Left kidney (tissue), 2 donors: ENCODE results near the gene CSNK1A1L. TPM values are rescaled to one million over a fixed set of nuclear protein-coding genes. Genes with fewer than 3 reads are reported as not detected.

Source experiments
- DNase-seq: peaks from one replicate; pipeline ENCODE4 v3.0.0-alpha.2; 2013
- polyA plus RNA-seq: library from polyadenylated mRNA; unstranded; fragments of 120-200 nt; gene quantifications from one replicate; pipeline ENCODE4 v1.2.1, GENCODE V29; 2013; ENCODE audit not compliant: insufficient read length

Gene CSNK1A1L
- polyA plus RNA-seq, 1 donor = 0.15 TPM

DNA sequence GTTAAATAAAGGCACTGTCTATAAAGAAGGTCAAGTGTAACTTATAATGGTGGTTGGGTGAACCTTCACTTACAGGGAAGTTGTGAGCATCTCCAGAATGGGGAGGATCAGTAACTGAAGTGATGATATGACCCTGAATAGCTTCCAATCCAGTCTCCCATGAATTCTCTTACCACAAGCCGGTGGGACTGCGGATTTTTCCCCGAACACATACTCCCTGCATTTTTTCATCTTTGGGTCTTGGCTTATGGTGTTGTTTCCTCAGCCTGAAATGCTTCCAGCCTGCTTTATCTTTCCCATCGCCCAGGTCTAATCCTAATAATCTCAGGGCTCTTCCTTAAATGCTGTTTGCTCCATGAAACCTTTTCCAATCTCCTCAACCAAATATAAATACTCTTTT lies 2.0 kb upstream of the CSNK1A1L start:
- DNase-seq = no peak

DNA sequence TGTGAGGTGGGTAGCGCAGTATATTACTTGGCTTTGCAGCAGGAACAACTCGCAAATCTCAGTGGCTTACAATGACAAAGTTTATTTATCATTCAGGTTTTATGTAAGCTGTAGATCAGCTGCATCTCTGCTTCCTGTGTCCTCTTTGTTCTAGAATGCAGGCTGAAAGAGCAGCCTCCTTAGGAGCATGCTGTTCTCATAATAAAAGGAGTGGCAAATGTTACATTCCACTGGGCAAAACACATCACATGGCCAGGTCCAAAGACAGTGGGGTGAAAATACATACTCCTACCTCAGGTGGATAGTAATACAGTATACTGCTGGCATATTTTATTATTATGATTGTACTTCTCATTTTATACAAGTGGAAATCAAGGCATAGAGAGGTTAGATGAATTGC lies 1.2 kb upstream of the CSNK1A1L start:
- DNase-seq = no peak

DNA sequence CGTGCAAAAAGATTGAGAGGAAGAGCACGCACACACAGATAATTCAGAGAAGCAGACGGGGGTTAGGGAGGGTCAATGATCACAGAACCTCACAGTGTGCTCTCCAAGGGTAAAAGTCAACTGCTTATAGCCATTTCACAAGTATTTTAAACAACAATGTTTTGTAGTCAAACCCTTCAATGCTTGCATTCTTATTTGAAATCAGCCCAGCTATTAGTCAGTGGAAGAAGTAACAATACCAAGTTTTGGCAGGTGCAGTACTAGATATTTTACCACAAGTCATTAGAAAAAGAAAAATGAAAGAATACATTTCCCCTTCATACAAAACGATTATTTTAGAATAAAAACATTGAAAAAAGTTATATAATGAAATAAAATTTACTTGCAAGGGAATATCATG lies 2.6 kb downstream of the CSNK1A1L start:
- DNase-seq = no peak

DNA sequence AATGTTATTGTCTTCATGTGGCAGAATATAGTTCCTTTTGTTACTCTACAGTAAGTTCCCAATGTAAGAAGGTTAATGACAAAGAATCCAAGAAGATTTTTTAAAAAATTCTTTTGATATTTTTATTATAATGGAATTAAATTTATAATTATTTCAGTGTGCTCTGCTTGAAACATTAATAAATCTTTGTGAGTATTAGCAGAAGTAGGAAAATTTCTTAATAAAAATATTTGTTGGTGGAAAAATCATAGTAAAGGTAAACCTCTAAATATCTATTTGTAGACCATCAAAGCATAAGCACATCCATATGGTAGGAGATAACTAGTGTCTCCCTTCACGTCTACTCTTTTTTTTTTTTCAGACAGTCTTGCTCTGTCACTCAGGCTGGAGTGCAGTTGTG lies 4.3 kb downstream of the CSNK1A1L start:
- no peak for DNase-seq

DNA sequence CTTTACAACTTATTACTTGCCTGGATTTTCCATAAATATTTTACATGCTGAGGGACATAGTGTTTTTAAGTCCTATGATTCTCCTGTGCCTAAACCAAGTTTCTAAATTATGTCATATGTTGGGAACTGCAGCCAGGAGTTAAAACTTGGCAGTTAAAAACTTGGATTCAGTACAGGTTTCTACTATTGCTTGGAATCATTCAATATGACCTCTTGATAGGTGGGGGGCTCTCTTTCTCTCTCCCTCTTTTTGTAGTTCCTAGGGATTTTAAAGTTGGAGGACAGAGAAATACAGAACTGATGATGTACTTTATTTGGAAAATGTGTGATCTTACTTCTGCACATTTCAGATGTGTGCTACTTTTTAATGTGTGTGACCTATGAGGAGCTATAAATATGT lies 4.7 kb downstream of the CSNK1A1L start:
- no peak for DNase-seq

DNA sequence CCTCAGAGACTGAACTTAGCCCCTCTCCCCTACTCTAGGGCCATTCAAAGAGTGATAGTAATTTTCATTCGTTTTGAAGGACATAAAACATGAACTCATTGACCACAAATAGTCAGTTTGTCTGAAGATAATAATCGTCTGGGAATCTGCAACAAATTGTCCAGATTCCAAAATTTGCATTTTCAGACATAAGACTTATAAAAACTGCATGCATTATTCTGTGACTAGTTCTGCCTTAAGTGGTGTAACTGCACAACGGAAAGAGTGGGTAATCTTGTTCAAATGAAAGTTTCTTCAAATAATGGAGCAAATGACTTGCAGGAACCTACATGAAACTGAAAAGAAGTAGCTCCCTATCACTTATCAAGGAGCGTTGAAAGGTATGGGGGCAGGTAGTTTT lies 8.4 kb downstream of the CSNK1A1L start:
- no peak for DNase-seq

DNA sequence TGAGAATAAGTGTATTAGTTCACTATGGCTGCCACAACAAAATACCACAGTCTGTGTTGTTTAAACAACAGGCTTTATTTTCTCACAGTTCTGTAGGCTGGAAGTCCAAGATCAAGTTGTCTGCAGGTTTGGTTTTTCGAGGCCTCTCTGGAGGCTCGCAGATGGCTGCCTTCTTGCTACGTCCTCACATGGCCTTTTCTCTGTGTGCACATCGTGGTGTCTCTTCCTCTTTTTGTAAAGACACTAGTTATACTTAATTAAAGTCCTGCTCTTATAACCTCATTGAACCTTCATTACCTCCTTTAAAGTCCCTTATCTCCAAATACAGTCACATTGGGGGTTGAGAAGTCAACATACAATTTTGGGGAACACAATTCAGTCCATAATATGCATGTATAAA lies 10.6 kb downstream of the CSNK1A1L start:
- no peak for DNase-seq

DNA sequence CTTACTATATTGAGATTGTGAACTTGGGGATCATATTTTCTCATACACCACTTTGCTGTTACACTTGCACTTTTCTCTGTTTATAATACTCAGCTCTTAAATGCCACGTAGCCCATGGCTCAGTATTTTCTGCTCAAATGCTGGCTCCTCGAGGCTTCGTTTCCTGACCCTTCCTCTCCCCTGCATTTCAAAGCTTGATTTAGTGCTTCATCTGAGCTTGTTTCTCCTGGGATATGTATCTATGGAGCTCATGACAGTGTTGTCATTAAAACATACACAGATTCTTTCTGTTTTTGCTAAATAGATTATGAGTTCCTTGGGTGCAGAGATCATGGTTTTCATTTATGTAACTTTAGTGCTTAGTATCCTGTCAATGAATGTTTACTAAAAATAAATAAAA lies 11.4 kb downstream of the CSNK1A1L start:
- DNase-seq = no peak

DNA sequence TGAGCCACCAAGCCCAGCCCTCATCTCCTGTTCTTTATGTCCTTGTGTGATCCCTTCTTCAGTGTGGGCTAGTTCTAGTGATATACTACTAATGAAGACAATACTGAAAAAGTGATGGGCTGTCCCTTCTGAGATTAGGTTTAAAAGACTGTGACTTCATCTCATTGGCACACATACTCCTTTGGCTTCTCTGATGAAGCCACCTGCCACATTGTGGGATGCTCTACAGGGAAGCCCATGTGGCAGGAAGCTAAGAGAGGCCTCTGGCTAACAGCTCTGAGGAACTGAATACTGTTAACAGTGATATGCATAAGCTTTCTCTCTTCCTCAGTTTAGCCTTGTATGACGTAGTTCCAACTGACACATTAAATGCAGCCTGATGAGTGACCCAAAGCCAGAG lies 13.6 kb downstream of the CSNK1A1L start:
- no peak for DNase-seq

DNA sequence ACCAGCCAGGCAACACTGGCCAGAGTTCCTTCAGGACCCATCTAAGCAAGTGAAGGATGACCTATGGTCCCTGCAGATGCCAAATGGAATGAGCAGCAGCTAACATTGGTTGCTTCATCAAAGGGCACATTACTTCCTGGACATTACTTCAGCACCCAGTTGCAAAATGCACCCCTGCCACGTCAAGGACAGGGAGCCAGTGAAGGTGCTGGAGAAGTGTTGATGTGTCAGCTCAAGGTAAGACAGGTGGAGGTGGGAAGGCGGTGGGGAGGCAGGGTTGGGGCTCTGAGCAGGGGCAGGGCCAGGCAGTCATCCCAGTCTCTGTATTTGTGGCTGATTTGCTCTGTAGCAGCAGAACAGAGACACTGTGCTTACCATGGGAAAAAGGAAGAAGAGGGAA lies 14.6 kb downstream of the CSNK1A1L start:
- no peak for DNase-seq

DNA sequence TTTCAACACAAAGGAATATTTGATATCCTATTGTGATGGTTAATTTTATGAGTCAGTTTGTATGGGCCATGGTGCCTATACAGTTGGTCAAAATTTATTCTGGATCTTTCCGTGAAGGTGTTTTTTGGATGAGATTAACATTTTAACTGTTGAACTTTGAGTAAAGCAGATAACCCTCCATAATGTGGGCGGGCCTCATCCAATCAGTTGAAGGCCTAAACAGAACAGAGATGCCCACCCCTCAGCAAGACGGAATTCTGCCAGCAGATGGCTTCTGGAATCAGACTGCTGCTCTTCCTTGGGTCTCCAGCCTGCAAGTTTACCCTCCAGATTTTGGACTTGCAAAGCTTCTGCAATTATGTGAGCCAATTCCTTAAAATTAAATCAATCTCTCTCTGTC lies 16.0 kb downstream of the CSNK1A1L start:
- no peak for DNase-seq

DNA sequence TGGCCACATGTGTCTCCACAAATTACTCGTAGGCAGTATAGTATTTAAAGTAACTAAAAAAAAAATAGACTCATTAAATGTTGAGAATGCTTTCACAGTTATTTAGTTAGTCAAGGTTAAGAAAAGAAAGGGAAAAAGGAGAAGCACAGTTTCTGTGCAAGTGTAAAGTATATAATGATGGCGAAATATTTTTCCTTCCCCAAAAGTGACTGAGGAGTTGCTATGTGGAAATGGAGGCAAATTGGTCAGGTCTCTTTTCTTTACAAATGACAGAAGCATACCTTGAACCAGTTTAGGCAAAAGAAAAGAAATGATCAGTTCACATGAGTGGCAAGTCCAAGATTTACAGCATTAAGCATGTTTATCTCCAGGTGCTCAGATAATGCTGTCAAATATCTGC lies 18.0 kb downstream of the CSNK1A1L start:
- no peak for DNase-seq

DNA sequence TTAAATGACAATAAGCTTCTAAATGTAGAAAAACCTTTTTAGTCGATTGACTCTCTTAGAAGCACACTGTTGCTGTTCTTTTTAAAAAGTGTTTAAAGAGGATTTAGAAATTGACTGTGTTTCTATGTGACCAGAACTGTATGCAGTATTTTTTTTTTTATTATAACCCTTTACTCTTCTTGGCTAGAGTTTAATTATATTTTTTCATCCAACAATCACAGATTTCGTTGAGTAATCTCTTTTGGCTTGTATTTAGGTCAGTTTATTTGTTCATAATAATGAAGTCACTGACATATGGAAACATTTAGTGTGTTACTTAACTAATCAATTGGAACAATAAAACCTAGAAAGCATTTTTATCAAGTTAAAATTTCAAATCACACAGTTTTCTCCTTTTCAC lies 19.9 kb downstream of the CSNK1A1L start:
- no peak for DNase-seq

DNA sequence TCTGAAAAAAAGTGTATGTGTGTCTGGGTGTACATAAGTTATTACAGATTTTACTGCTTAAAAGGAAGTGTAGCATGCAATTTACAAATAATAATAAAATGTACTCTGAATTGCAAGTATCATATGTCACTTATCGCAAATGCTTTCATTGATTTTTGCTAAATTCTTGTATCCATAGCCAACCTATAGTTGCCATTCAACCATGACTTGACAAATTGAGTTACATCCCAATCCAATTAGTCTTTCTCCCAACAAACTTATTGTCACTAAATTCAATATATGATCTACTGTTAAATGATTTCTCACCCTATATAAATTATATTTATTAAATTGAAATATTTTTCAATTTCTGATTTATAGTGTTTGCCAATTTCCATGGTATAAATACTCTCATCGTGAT lies 28.6 kb downstream of the CSNK1A1L start:
- DNase-seq = no peak

DNA sequence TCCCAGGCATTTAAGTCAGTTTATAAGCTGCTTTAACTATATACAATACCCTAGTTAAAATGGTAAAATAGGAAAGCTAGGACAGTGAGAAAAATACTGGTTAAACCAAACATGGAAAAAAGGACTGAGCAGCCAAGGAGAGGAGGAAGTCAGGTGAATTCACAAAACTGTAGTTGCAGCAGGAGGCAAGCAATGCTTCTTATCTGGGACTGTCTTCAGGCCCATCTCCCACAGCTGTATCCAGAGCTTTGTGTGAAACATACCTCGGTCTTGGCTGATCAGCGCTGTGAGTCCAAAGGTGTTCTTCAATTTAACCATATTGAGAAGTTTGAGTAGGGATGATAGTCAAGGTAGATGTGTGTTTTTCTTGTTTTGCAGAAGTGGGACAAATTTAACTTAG lies 30.3 kb downstream of the CSNK1A1L start:
- no peak for DNase-seq

DNA sequence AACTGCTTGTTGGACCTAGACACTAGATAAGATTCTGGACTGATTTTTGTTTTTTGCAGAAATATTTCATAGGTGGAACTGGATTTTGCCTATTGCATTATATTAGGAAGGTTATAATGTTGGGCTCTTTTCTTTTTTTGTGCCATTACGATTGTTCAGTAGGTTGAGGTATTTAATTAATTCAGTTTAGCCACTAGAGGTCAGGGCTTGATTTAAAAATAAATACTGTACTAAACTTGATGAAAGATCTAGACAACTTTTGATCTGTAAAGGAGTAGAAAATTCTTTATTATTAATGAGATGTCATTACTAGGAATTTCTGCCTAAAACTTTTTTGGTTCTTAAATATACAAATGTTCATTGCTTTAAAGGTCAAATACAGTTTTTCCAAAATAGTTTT lies 30.8 kb downstream of the CSNK1A1L start:
- DNase-seq = peak; percentile 40

DNA sequence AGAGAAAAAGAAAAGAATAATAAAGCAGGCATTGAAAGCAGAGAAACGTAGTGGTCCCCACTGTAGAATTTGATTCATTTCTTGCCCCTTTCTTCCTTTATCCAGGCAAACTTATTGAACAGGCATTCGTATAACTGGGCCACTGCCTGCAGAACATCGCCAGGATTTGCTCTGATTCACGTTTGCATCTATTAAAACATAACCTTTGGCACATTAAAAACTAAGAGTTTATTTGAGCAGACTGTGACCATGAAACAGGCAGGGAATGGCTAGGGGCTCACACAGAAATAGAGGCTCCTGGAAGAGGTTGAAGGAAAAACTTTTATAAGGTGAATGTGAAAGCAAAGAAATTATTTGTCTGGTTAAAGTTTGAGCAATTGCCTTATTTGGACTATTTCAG lies 33.4 kb downstream of the CSNK1A1L start:
- no peak for DNase-seq

DNA sequence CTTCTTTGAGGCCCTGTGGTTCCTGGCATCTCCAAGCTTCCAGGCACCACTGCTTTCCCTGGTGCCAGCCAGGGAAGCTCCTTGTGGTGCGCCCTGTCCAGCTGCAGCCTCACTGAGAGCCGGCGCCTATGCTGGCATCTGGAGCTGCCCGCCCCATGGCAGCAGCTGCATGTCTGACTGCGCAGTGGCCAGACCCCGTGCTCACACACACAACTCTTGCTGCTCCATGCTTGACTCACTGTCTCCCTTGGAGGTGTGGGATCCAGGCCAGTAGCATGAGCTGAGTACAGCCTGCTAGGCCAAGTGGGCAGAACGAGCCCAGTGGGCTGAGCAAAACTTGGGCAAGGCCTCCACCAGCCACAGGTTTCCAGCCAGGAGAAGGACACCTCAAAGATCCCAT lies 34.5 kb downstream of the CSNK1A1L start:
- DNase-seq = no peak

DNA sequence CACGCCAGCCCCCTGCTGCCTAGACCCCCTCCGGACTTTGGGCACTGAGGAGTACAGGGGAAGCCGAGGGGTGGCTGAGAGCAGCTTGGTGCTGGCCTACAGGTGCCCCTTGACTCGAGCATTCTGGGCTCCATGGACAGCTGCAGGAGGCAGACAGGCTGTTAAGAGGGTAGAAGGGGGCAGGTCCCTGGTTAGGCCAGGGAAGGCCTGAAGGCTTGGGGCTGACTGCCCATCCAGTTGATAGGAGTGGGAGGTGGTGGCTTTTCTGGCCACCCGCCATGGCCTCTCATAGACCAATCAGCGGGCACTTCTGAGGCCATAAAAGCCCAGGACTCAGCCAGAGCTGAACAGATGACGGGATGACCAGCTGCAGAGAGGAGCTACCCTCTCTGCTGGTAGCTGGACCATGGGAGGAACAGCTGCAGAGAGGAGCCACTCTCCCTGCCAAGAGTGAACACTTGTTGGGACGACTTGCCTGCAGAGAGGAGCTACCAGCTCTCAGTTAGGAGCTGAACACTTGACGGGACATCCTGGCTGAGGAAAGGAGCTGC lies 35.2 kb downstream of the CSNK1A1L start:
- DNase-seq = no peak

DNA sequence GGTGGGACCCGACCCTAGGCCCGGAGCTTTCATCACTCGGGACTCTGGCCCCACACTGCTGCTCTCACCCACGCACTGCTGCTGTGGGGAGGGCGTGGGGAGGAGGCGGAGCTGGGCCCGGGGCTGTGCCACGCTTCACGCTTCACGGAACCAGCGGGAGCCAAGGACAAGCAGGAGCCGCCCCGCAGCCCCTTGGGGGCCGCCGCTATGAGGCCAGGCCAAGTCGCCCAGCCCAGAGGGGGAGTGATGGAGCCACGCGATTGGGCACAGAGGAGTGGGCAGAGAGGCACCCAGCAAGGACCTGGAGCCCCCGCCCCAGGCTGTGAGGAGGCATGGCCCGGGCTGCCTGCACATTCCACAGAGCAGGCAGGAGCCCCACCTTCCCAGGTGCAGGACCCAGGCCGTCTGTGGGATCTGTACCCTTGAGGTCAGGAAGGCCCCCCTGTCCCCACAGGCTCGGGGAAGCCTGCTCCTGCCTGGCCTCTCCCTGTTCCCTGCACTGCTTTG lies 35.8 kb downstream of the CSNK1A1L start:
- no peak for DNase-seq

DNA sequence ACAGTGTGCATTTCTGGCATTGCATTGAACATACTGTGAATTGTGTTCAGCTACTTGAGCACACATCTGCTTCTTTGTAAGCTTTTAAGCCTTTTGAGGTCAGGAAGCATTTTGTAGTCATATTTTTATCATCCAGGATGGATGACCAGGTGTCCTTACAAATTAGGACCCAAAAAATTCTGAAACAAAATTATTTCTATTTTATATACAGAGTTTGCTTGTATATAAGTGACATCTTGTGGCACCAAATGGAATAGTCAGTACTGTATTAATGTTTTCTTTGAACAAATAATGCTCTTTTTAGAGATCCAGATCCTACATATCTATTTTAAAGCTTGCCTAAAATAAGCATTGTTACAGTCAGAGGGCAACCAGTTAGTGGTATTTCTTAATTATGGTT lies 36.5 kb downstream of the CSNK1A1L start:
- no peak for DNase-seq

DNA sequence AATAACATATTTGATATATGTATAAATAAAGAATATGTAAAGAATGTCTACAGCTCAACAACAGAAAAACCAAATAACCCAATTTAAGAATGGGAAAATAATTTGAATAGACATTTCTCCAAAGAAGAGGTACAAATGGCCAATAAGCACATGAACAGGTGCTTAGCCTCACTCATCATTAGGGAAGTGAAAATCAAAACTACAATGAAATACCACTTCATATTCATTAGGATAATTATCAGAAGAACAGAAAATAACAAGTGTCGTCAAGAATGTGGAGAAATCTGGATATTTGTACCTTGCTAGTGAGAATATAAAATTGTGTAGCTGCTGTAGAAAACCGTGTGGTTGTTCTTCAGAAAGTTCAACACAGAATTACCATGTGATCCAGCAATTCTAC lies 37.6 kb downstream of the CSNK1A1L start:
- no peak for DNase-seq

DNA sequence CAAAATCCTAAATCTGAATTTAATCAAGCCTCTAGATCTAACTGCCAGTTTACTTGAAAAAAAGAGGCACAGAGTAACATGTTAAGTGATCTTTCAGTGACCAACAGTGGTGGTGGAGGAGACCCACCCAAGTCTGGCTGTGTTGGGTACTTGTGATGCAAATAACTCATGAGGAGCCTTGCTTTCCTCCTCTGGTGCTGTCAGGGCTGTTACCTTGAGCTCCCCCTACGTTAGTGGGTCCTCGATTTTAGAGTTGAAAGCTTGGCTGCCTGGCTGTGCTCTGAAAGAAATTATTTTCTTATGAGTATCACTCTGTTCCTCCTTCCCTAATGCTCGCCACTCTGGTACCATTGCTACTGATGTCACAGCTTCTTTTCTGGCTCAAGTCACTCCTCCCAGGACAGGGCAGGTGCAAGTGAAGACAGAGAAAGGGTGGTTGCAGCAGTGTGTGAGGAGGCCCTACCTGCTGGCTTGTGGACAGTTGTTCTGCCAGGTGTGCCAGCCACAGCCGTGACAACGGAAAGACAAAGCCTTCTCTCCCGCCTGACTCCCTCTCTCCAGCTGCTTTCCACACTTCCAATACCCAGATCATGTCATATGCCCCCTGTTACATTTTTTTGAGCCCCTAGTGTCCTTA lies 39.5 kb downstream of the CSNK1A1L start:
- no peak for DNase-seq

DNA sequence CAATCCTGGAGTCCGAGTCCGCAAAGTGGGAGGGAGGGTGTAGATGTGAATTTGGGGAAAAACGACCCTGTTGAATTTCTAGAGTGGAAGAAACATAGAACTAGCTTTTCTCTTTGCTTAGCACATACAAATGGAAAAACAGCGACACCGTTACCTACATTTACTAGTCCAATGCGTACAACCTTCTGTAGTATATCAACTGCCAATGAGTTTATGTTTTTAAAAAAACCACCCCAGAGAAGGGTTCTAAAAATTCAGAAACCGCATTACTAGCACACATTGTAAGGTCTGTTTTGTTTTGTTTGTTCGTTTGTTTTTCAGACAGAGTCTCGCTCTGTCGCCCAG lies 45.6 kb downstream of the CSNK1A1L start:
- DNase-seq = no peak
